ENCODE results near the gene CHD9. TPM values are rescaled to one million over a fixed set of nuclear protein-coding genes. Genes with fewer than 3 reads are reported as not detected.
A peak's percentile ranks its signal among the peaks of the same experiment; 100 is the strongest.

CHD9 gene
- polyA plus RNA-seq, 3 donors, result 15.8 to 26.1 (median 22.5) TPM

DNA sequence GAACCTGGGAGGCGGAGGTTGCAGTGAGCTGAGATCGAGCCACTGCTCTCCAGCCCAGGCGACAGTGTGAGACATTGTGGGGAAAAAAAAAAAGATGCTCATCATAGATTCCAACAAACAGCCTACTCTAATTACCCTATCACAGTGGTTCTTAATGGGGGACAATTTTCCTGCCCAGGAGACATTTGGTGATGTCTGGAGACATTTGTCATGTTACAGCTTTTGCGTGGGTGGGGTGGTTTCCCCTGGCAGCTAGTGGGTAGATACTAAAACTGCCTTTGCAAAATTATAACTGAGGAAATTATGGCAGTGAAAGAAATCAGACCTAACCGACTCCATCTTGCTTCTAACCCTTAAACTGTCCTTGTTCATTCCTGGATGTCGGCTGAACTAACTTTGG lies 287.0 kb downstream of the CHD9 start:
- H3K27ac Mint-ChIP-seq, result peak overlapping the region in 1 of 7 donors; percentile 18
- H3K36me3 Mint-ChIP-seq, result no peaks in the 10 kb centered on the region
- Histone ChIP-seq H3K27ac (ENCODE audit: low read depth in 1 of 2, low read length in 2 of 2) (no peak overlapping the region), H3K9me3 (replicated peaks in 1 of 2; ENCODE audit: control insufficient read depth in 1 of 2, insufficient read depth in 1 of 2, low read length in 2 of 2) (no peaks in the 10 kb centered on the region), H3K4me2 (replicated peaks; ENCODE audit: extremely low read depth, low read length, poor library complexity, severe bottlenecking) (no peak overlapping the region), H3K4me3 (replicated peaks in 1 of 3; ENCODE audit: low read depth in 2 of 3, low read length in 3 of 3) (no peak overlapping the region), H3K79me2 (ENCODE audit: insufficient read depth, low read length) (no peaks in the 10 kb centered on the region), H2AFZ (ENCODE audit: insufficient read depth, low read depth, low read length, poor library complexity, severe bottlenecking) (no peak overlapping the region), H4K20me1 (ENCODE audit: insufficient read depth, low read length) (no peaks in the 10 kb centered on the region), H3K9ac (ENCODE audit: insufficient read depth, low read length, poor library complexity, severe bottlenecking) (no peak overlapping the region), H3K4me1 (ENCODE audit: control insufficient read depth in 1 of 2, insufficient read depth in 2 of 2, low read length in 2 of 2) (no peaks in the 10 kb centered on the region), H3K27me3 (ENCODE audit: control insufficient read depth in 2 of 2, insufficient read depth in 2 of 2, low read length in 2 of 2) (no peaks in the 10 kb centered on the region), H3K36me3 (replicated peaks in 1 of 2; ENCODE audit: control insufficient read depth in 1 of 2, insufficient read depth in 2 of 2, low read length in 2 of 2) (no peaks in the 10 kb centered on the region)
- TF ChIP-seq, protein P1, sequence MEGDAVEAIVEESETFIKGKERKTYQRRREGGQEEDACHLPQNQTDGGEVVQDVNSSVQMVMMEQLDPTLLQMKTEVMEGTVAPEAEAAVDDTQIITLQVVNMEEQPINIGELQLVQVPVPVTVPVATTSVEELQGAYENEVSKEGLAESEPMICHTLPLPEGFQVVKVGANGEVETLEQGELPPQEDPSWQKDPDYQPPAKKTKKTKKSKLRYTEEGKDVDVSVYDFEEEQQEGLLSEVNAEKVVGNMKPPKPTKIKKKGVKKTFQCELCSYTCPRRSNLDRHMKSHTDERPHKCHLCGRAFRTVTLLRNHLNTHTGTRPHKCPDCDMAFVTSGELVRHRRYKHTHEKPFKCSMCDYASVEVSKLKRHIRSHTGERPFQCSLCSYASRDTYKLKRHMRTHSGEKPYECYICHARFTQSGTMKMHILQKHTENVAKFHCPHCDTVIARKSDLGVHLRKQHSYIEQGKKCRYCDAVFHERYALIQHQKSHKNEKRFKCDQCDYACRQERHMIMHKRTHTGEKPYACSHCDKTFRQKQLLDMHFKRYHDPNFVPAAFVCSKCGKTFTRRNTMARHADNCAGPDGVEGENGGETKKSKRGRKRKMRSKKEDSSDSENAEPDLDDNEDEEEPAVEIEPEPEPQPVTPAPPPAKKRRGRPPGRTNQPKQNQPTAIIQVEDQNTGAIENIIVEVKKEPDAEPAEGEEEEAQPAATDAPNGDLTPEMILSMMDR (IDR thresholded peaks at IDR 0.05), result no peak
- no peak overlapping the region for H3K4me3 Mint-ChIP-seq
- H3K27me3 Mint-ChIP-seq (ENCODE audit: low read depth in 3 of 3), result peaks cover 2 to 8% (median 4%) of the 10 kb centered on the region in 3 donors
- intact Hi-C loops (cut with micrococcal nuclease), result no loop called here
- DNase-seq, result no peak
- peaks cover 0 to 4% (median 0%) of the 10 kb centered on the region in 7 donors for H3K9me3 Mint-ChIP-seq
- H3K4me1 Mint-ChIP-seq, result peaks cover 8% of the 10 kb centered on the region
- 100% methylated on average over 1 of the region's 6 CpGs for WGBS (ENCODE audit: insufficient coverage)

GRCh38 chr16:53355064-53355463 lies 300.3 kb downstream of the CHD9 start:
- H3K4me3 Mint-ChIP-seq, result no peak overlapping the region
- Histone ChIP-seq H3K27ac (ENCODE audit: low read depth in 1 of 2, low read length in 2 of 2) (no peak overlapping the region), H3K27me3 (ENCODE audit: control insufficient read depth in 2 of 2, insufficient read depth in 2 of 2, low read length in 2 of 2) (peaks cover 0 to 2% of the 10 kb centered on the region in 2 donors), H4K20me1 (ENCODE audit: insufficient read depth, low read length) (no peaks in the 10 kb centered on the region), H3K9ac (ENCODE audit: insufficient read depth, low read length, poor library complexity, severe bottlenecking) (no peak overlapping the region), H3K4me2 (replicated peaks; ENCODE audit: extremely low read depth, low read length, poor library complexity, severe bottlenecking) (no peak overlapping the region), H3K4me3 (replicated peaks in 1 of 3; ENCODE audit: low read depth in 2 of 3, low read length in 3 of 3) (no peak overlapping the region), H3K36me3 (replicated peaks in 1 of 2; ENCODE audit: control insufficient read depth in 1 of 2, insufficient read depth in 2 of 2, low read length in 2 of 2) (no peaks in the 10 kb centered on the region), H2AFZ (ENCODE audit: insufficient read depth, low read depth, low read length, poor library complexity, severe bottlenecking) (no peak overlapping the region), H3K9me3 (replicated peaks in 1 of 2; ENCODE audit: control insufficient read depth in 1 of 2, insufficient read depth in 1 of 2, low read length in 2 of 2) (peaks cover 0 to 10% of the 10 kb centered on the region in 2 donors), H3K79me2 (ENCODE audit: insufficient read depth, low read length) (no peaks in the 10 kb centered on the region), H3K4me1 (ENCODE audit: control insufficient read depth in 1 of 2, insufficient read depth in 2 of 2, low read length in 2 of 2) (no peaks in the 10 kb centered on the region)
- H3K27ac Mint-ChIP-seq, result no peak overlapping the region
- H3K27me3 Mint-ChIP-seq (ENCODE audit: low read depth in 3 of 3), result peaks cover 8 to 19% (median 16%) of the 10 kb centered on the region in 3 donors
- H3K4me1 Mint-ChIP-seq, result peaks cover 6% of the 10 kb centered on the region
- intact Hi-C loops (cut with micrococcal nuclease), result no loop called here
- H3K9me3 Mint-ChIP-seq, result peaks cover 4 to 9% (median 6%) of the 10 kb centered on the region in 7 donors
- DNase-seq, result no peak
- WGBS (ENCODE audit: insufficient coverage), result 100% methylated on average over 4 of the region's 11 CpGs
- no peaks in the 10 kb centered on the region for H3K36me3 Mint-ChIP-seq
- TF ChIP-seq, protein P1 (IDR thresholded peaks at IDR 0.05), result no peak
